ENCODE data around the gene HTR3D.

Gene HTR3D

DNA sequence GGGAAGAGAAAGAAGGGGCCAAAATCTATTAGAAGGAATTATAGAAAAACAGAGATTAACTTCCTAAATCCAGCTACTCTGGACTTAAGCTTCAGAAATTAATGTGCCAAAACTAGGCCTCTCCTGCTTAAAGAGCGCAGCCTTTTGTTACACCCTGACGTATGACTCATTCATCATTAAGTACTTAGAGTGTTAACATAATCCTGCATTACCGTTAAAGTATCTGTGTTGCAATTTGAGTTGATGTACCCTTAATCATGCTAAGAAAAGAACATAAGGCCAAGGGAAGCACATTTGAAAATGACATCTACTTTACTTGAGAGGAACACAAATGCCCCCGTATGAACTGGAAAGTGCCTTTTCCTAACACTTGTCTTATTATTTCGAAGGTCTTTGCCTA is 7.9 kb downstream of the HTR3D start:
- no peaks in the 10 kb centered on the region for H3K27me3 ChIP-seq (ENCODE audit: control insufficient read depth, insufficient read depth, low read length, poor library complexity, severe bottlenecking)
- no peaks in the 10 kb centered on the region for H3K4me1 ChIP-seq (ENCODE audit: control insufficient read depth, insufficient read depth, low read length)
- H3K9me3 ChIP-seq (ENCODE audit: control insufficient read depth, low read length) = no peaks in the 10 kb centered on the region
- 88 to 94% methylated on average over 5 of the region's 5 CpGs for WGBS, 2 experiments
- H3K4me3 ChIP-seq (ENCODE audit: insufficient read depth, low read depth, low read length) = no peak overlapping the region
- H3K27ac ChIP-seq (ENCODE audit: insufficient read depth, low read depth, low read length, poor library complexity, severe bottlenecking) = no peak overlapping the region
- H3K36me3 ChIP-seq (ENCODE audit: control insufficient read depth, insufficient read depth, low read length) = no peaks in the 10 kb centered on the region

DNA sequence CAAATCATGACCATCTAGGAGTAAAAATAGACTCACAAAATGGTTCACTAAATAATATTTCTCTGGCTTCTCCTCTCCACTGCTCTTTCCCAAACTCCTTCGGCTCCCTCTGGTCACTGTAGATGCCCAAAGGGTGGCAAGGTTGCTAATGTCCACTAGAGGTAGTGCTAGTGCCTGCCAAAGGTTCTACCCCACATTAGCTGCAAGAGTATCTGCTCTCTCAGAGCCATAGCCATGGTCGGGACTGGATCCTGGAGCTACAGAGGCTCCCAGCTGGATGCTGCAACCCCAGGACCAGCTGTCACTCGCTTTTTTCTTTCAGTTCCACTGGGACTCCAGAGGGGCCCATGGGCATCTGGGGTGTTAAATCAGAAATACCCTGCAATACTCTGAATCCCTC is 8.5 kb downstream of the HTR3D start:
- Histone ChIP-seq H3K27ac (ENCODE audit: insufficient read depth, low read depth, low read length, poor library complexity, severe bottlenecking) (no peak overlapping the region), H3K4me1 (ENCODE audit: control insufficient read depth, insufficient read depth, low read length) (no peaks in the 10 kb centered on the region), H3K4me3 (ENCODE audit: insufficient read depth, low read depth, low read length) (no peak overlapping the region), H3K9me3 (ENCODE audit: control insufficient read depth, low read length) (no peaks in the 10 kb centered on the region), H3K36me3 (ENCODE audit: control insufficient read depth, insufficient read depth, low read length) (no peaks in the 10 kb centered on the region), H3K27me3 (ENCODE audit: control insufficient read depth, insufficient read depth, low read length, poor library complexity, severe bottlenecking) (no peaks in the 10 kb centered on the region)
- WGBS, 2 experiments = 48 to 52% methylated on average over 3 of the region's 3 CpGs

DNA sequence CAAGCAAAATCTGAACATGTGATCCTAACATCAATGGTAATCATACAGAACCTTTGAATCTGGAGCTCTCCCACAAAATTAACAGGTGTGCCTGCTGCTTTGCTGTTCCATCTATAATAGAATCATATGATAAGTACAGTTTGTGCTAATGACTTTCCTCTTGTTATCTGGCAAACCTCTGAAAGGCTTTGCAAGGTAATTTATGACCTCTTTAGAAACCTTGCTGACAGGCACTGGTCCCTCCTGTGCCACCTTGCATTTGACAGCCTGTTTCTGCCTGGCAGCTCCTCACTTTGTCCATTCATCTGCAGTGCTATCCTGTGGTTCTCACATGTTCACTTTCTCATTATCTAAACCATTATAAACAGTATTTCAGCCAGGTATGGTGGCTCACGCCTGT is 11.1 kb downstream of the HTR3D start:
- H3K4me3 ChIP-seq (ENCODE audit: insufficient read depth, low read depth, low read length) = no peak overlapping the region
- no peaks in the 10 kb centered on the region for H3K27me3 ChIP-seq (ENCODE audit: control insufficient read depth, insufficient read depth, low read length, poor library complexity, severe bottlenecking)
- H3K4me1 ChIP-seq (ENCODE audit: control insufficient read depth, insufficient read depth, low read length) = no peaks in the 10 kb centered on the region
- no peaks in the 10 kb centered on the region for H3K36me3 ChIP-seq (ENCODE audit: control insufficient read depth, insufficient read depth, low read length)
- no peak overlapping the region for H3K27ac ChIP-seq (ENCODE audit: insufficient read depth, low read depth, low read length, poor library complexity, severe bottlenecking)
- 91 to 92% methylated on average over 1 of the region's 1 CpG for WGBS, 2 experiments
- no peaks in the 10 kb centered on the region for H3K9me3 ChIP-seq (ENCODE audit: control insufficient read depth, low read length)

DNA sequence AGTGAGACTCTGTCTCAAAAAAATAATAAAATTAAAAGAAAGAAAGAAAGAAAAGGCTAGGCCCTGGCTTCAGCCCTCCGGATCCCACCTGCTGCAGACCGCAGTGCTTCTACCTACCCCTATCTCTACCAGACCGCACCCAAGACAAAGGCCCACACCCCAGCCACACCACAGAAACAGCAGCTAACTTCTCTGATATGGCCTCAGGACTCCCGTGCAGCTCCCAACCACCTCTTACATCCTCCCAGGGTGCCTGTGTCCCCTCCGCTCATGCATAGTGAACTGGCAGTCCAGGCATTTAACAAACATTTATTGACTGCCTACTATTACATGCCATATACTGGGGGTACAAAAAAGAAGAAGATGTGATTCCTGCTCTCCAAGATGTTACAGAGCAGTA is 14.5 kb downstream of the HTR3D start:
- H3K9me3 ChIP-seq (ENCODE audit: control insufficient read depth, low read length) = no peaks in the 10 kb centered on the region
- H3K27me3 ChIP-seq (ENCODE audit: control insufficient read depth, insufficient read depth, low read length, poor library complexity, severe bottlenecking) = no peaks in the 10 kb centered on the region
- 96 to 97% methylated on average over 5 of the region's 5 CpGs for WGBS, 2 experiments
- H3K4me3 ChIP-seq (ENCODE audit: insufficient read depth, low read depth, low read length) = no peak overlapping the region
- H3K36me3 ChIP-seq (ENCODE audit: control insufficient read depth, insufficient read depth, low read length) = no peaks in the 10 kb centered on the region
- H3K27ac ChIP-seq (ENCODE audit: insufficient read depth, low read depth, low read length, poor library complexity, severe bottlenecking) = no peak overlapping the region
- no peaks in the 10 kb centered on the region for H3K4me1 ChIP-seq (ENCODE audit: control insufficient read depth, insufficient read depth, low read length)

DNA sequence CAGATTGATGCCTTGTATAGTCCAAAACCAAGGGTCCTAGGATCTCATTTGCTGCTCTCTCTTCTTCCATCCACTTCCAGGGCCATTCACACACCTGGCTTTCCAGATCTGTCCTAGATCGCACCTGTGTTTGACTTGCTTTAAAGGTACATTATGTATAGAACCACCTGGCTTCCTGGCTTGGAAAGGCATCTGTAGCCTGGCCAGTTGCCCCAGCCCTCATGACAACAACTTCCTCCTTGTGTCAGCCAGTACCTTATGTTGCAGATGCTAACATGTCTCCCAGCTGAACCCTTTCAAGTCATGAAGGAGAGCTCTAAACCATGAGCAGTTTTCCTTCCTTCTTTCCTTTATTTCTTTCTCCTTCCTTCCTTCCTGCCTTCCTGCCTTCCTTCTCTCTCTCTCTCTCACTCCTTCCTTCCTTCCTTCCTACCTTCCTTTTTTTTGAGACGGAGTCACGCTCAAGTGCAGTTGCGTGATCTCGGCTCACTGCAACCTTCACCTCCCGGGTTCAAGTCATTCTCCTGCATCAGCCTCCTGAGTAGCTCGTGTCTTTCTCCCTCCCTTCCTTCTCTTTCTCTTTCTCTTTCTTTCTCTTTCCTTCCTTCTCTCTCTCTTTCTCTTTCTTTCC is 18.8 kb downstream of the HTR3D start:
- no peaks in the 10 kb centered on the region for H3K27me3 ChIP-seq (ENCODE audit: control insufficient read depth, insufficient read depth, low read length, poor library complexity, severe bottlenecking)
- WGBS, 2 experiments = 89 to 91% methylated on average over 7 of the region's 7 CpGs

DNA sequence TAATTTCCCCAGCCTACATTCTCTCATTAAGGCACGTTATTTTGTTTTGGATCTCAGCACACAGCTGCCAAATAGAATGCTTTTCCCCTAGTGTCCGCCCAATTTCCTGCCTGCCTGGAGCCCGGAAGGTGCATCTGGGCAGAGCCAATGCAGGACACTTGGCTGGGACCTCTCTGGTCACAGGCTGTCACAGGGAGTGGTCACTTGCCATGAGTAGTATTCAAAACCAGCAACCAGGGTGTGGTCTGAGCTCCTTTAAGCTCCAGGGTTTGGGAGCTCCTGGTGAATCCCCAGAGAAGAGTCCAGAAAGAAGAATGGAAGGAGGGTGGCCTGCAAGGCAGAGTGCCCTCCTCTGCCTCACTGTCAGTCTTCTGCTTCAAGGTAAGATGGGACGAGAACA is 21.2 kb downstream of the HTR3D start, which contains the start of gene HTR3C:
HTR3C (plus strand) TSS at position 281 of the 400 bp plus-strand sequence; CDS start at position 315, 34 bp downstream.
- Histone ChIP-seq H3K27ac (ENCODE audit: insufficient read depth, low read depth, low read length, poor library complexity, severe bottlenecking) (no peak within 1 kb of the TSS), H3K27me3 (ENCODE audit: control insufficient read depth, insufficient read depth, low read length, poor library complexity, severe bottlenecking) (no peaks in the 10 kb centered on the region), H3K36me3 (ENCODE audit: control insufficient read depth, insufficient read depth, low read length) (no peaks in the 10 kb centered on the region), H3K4me3 (ENCODE audit: insufficient read depth, low read depth, low read length) (no peak within 1 kb of the TSS), H3K4me1 (ENCODE audit: control insufficient read depth, insufficient read depth, low read length) (no peaks in the 10 kb centered on the region), H3K9me3 (ENCODE audit: control insufficient read depth, low read length) (no peaks in the 10 kb centered on the region)
- WGBS, 2 experiments = 91% methylated on average over 4 of the region's 4 CpGs

More for the DNA sequence above, 18.8 kb downstream of the HTR3D start:
- Histone ChIP-seq H3K36me3 (ENCODE audit: control insufficient read depth, insufficient read depth, low read length) (no peaks in the 10 kb centered on the region), H3K27ac (ENCODE audit: insufficient read depth, low read depth, low read length, poor library complexity, severe bottlenecking) (no peak overlapping the region), H3K4me1 (ENCODE audit: control insufficient read depth, insufficient read depth, low read length) (no peaks in the 10 kb centered on the region), H3K9me3 (ENCODE audit: control insufficient read depth, low read length) (no peaks in the 10 kb centered on the region), H3K4me3 (ENCODE audit: insufficient read depth, low read depth, low read length) (no peak overlapping the region)

DNA sequence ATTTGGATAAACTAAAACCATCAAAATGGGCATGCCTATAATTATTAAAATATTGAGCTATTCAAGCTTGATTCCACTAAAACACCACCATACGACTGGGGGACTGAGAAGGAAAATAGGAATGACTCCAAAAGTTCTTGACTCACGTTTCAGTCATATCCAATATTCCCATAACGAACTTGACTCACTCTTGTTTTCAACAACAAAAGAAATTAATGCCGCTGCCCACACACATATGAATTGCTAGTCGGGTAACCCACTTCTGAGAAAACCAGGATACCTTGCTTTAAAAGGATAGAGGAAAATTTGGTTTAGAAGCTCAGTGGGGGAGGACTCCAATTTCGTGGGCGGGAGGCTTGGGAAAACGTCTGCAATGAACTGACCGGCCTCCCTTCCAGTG is 26.5 kb downstream of the HTR3D start:
- H3K36me3 ChIP-seq (ENCODE audit: control insufficient read depth, insufficient read depth, low read length) = no peaks in the 10 kb centered on the region
- no peaks in the 10 kb centered on the region for H3K9me3 ChIP-seq (ENCODE audit: control insufficient read depth, low read length)
- no peak overlapping the region for H3K4me3 ChIP-seq (ENCODE audit: insufficient read depth, low read depth, low read length)
- no peaks in the 10 kb centered on the region for H3K4me1 ChIP-seq (ENCODE audit: control insufficient read depth, insufficient read depth, low read length)
- no peak overlapping the region for H3K27ac ChIP-seq (ENCODE audit: insufficient read depth, low read depth, low read length, poor library complexity, severe bottlenecking)
- WGBS, 2 experiments = 83 to 85% methylated on average over 9 of the region's 9 CpGs
- H3K27me3 ChIP-seq (ENCODE audit: control insufficient read depth, insufficient read depth, low read length, poor library complexity, severe bottlenecking) = no peaks in the 10 kb centered on the region

DNA sequence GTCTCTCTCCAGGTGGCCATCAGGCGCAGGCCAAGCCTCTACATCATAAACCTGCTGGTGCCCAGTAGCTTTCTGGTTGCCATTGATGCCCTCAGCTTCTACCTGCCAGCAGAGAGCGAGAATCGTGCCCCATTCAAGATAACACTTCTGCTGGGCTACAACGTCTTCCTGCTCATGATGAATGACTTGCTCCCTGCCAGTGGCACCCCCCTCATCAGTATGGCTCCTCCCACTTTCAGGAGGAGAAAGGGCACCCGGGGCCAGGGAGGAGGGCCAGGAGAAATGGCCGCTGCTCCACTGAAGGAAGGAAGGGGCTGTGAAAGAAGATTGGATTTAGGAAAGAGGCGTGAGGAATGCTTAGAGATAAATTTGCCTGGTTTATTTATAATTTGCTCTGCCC is 27.9 kb downstream of the HTR3D start:
- H3K27me3 ChIP-seq (ENCODE audit: control insufficient read depth, insufficient read depth, low read length, poor library complexity, severe bottlenecking) = no peaks in the 10 kb centered on the region
- H3K27ac ChIP-seq (ENCODE audit: insufficient read depth, low read depth, low read length, poor library complexity, severe bottlenecking) = no peak overlapping the region
- WGBS, 2 experiments = 79 to 82% methylated on average over 7 of the region's 7 CpGs
- no peaks in the 10 kb centered on the region for H3K4me1 ChIP-seq (ENCODE audit: control insufficient read depth, insufficient read depth, low read length)
- H3K9me3 ChIP-seq (ENCODE audit: control insufficient read depth, low read length) = no peaks in the 10 kb centered on the region
- H3K36me3 ChIP-seq (ENCODE audit: control insufficient read depth, insufficient read depth, low read length) = no peaks in the 10 kb centered on the region
- H3K4me3 ChIP-seq (ENCODE audit: insufficient read depth, low read depth, low read length) = no peak overlapping the region

DNA sequence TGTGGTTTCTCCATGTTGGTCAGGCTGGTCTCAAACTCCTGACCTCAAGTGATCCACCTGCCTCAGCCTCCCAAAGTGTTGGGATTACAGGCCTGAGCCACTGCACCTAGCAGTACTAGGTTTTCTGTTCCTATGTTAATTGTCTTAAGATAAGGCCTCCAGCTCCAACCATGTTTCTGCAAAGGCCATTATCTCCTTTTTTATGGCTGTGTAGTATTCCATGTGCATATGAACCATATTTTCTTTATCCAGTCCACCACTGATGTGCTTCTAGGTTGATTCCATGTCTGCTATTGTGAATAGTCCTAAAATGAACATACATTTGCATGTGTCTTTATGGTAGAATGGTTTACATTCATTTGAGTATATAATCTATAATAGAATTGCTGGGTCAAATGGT is 31.1 kb downstream of the HTR3D start:
- no peak overlapping the region for H3K4me3 ChIP-seq (ENCODE audit: insufficient read depth, low read depth, low read length)
- no peak overlapping the region for H3K27ac ChIP-seq (ENCODE audit: insufficient read depth, low read depth, low read length, poor library complexity, severe bottlenecking)
- H3K4me1 ChIP-seq (ENCODE audit: control insufficient read depth, insufficient read depth, low read length) = no peaks in the 10 kb centered on the region
- no peaks in the 10 kb centered on the region for H3K9me3 ChIP-seq (ENCODE audit: control insufficient read depth, low read length)
- no peaks in the 10 kb centered on the region for H3K36me3 ChIP-seq (ENCODE audit: control insufficient read depth, insufficient read depth, low read length)
- no peaks in the 10 kb centered on the region for H3K27me3 ChIP-seq (ENCODE audit: control insufficient read depth, insufficient read depth, low read length, poor library complexity, severe bottlenecking)

DNA sequence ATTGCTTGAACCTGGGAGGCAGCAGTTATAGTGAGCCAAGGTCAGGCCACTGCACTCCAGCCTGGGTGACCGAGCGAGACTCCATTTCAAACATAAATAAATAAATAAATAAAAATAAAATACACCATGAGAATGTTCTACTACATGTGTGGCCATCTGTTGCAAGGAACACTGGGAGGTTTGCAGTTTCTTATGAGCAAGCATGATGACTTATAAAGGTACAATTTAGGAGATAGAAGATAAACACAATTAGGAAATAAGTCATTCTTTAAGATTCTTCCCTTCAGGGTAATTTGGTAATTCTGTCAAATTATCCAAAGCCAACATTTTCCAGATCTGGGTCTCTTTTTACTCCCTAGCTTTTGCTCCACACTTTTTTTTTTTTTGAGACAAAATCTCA is 34.7 kb downstream of the HTR3D start:
- WGBS, 2 experiments = 80% methylated on average over 1 of the region's 2 CpGs; no CpG with 5 or more reads in 1 of the 2 experiments
- Histone ChIP-seq H3K9me3 (ENCODE audit: control insufficient read depth, low read length) (peaks cover 2% of the 10 kb centered on the region), H3K4me3 (ENCODE audit: insufficient read depth, low read depth, low read length) (no peak overlapping the region), H3K27ac (ENCODE audit: insufficient read depth, low read depth, low read length, poor library complexity, severe bottlenecking) (no peak overlapping the region), H3K4me1 (ENCODE audit: control insufficient read depth, insufficient read depth, low read length) (no peaks in the 10 kb centered on the region), H3K27me3 (ENCODE audit: control insufficient read depth, insufficient read depth, low read length, poor library complexity, severe bottlenecking) (no peaks in the 10 kb centered on the region), H3K36me3 (ENCODE audit: control insufficient read depth, insufficient read depth, low read length) (no peaks in the 10 kb centered on the region)

DNA sequence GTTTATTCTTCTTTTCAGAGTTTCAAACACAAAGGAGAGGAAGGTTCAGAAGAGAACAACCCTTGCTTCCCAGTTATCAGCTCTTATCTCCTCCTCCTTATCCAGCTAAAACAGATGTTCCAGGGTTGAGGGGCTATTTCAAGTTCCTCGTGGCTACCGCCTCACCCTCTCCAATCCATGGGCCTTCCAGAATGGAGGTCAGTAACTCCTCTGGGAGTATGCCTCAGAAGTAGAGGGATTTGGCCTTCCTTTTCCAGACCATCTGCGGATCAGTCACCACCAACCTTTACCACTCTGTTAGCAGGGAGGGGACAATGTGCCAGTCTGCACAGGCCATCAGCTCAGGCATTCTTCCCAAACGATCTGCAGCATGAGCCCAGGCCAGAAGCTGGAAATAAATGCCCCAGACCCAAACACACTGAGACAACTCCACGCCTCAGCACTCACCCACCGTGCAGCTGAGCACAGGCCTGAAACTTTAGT is 36.1 kb downstream of the HTR3D start:
- Histone ChIP-seq H3K4me1 (ENCODE audit: control insufficient read depth, insufficient read depth, low read length) (no peaks in the 10 kb centered on the region), H3K36me3 (ENCODE audit: control insufficient read depth, insufficient read depth, low read length) (no peaks in the 10 kb centered on the region), H3K27me3 (ENCODE audit: control insufficient read depth, insufficient read depth, low read length, poor library complexity, severe bottlenecking) (no peaks in the 10 kb centered on the region), H3K9me3 (ENCODE audit: control insufficient read depth, low read length) (peaks cover 2% of the 10 kb centered on the region), H3K4me3 (ENCODE audit: insufficient read depth, low read depth, low read length) (no peak overlapping the region), H3K27ac (ENCODE audit: insufficient read depth, low read depth, low read length, poor library complexity, severe bottlenecking) (no peak overlapping the region)
- 86 to 93% methylated on average over 6 of the region's 6 CpGs for WGBS, 2 experiments
